HCT116 (cell line): Measurements from ENCODE around the gene GRID2.

Experiments used
- CTCF ChIP-seq, 3 experiments: fragments of 200-600 bp in 1 of 3; sonication (generic) in 1 of 3; IDR thresholded peaks in 2 of 3; conservative IDR thresholded peaks in 1 of 3; 2 replicates each; pipeline ENCODE4 v1.5.1; 2012 to 2017; ENCODE audit warnings: low read depth in 2 of 3, low read length in 2 of 3, antibody characterized with exemption in 1 of 3, borderline replicate concordance in 1 of 3, control low read depth in 1 of 3, mild to moderate bottlenecking in 1 of 3, mixed read lengths in 1 of 3, mixed run types in 1 of 3, moderate library complexity in 1 of 3; ENCODE audit not compliant: insufficient read depth in 1 of 3
- EZH2 ChIP-seq: fragments of 200-600 bp; sonication (generic); IDR thresholded peaks from 2 replicates; pipeline ENCODE4 v1.6.1; 2017; ENCODE audit warnings: antibody characterized with exemption, mixed run types
- POLR2A ChIP-seq: IDR thresholded peaks from 2 replicates; pipeline ENCODE4 v1.7.0; 2011; ENCODE audit warnings: borderline replicate concordance; ENCODE audit not compliant: insufficient read depth, insufficient read length; ENCODE audit errors: extremely low read depth
- SIN3A ChIP-seq: IDR thresholded peaks from 2 replicates; pipeline ENCODE4 v1.6.1; 2012; ENCODE audit warnings: low read depth
- TF ChIP-seq, protein P1 (sequence below): IDR thresholded peaks from 2 replicates; pipeline ENCODE4 v1.6.1; 2012

GRCh38 chr4:93116624-93117023 is 812.9 kb downstream of the GRID2 start:
- TF ChIP-seq CTCF (IDR thresholded peaks at IDR 0.05 in 2 of 3, conservative IDR thresholded peaks at IDR 0.05 in 1 of 3; ENCODE audit: borderline replicate concordance in 1 of 3, insufficient read depth in 1 of 3, low read depth in 2 of 3, low read length in 2 of 3) (no peak), EZH2 (no peak), POLR2A (no peak), SIN3A (no peak)
- TF ChIP-seq, protein P1, sequence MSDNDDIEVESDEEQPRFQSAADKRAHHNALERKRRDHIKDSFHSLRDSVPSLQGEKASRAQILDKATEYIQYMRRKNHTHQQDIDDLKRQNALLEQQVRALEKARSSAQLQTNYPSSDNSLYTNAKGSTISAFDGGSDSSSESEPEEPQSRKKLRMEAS: no peak
